Activated CD4-positive, alpha-beta memory T cell treated with anti-CD3 and anti-CD28 coated beads, Interleukin-2, amount 10 ng/mL, durations not matched to agents 7 days and 5 days (primary cell): ENCODE measurements around the gene RPL7A. TPM values are rescaled to one million over a fixed set of nuclear protein-coding genes. Genes with fewer than 3 reads are reported as not detected.

ENCODE experiments used
- CTCF ChIA-PET: fragments of 350-600 bp; sonication (Branson Sonifier 250); formaldehyde crosslinking; loops from one replicate; lab custom pipeline; 2021; ENCODE audit warnings: antibody characterized with exemption, inconsistent platforms; lab: Charles Lee
- POLR2A ChIA-PET: fragments of 350-600 bp; sonication (Branson Sonifier 250); formaldehyde crosslinking; loops from one replicate; lab custom pipeline; 2021; ENCODE audit warnings: antibody characterized with exemption; lab: Charles Lee
- DNase-seq: peaks from one replicate; pipeline ENCODE4 v3.0.0-alpha.2; 2020
- H3K27ac Mint-ChIP-seq: one replicate; pipeline ENCODE4 v1.8.0; 2021; ENCODE audit warnings: mild to moderate bottlenecking, mixed read lengths
- H3K27me3 Mint-ChIP-seq: one replicate; pipeline ENCODE4 v1.8.0; 2021; ENCODE audit warnings: mixed read lengths
- H3K36me3 Mint-ChIP-seq: one replicate; pipeline ENCODE4 v1.8.0; 2021; ENCODE audit warnings: low read depth, mixed read lengths
- H3K4me1 Mint-ChIP-seq: one replicate; pipeline ENCODE4 v1.8.0; 2021; ENCODE audit warnings: mixed read lengths
- H3K4me3 Mint-ChIP-seq: one replicate; pipeline ENCODE4 v1.8.0; 2021; ENCODE audit warnings: mild to moderate bottlenecking, mixed read lengths
- H3K9me3 Mint-ChIP-seq: one replicate; pipeline ENCODE4 v1.8.0; 2021; ENCODE audit warnings: mixed read lengths
- total RNA-seq, 2 experiments: library from RNA; stranded (reverse); gene quantifications; one replicate each; pipeline ENCODE4 v1.2.3, GENCODE V29; 2021

Gene RPL7A
- total RNA-seq, 2 experiments from 2014 or later: 1,627 to 1,632 TPM

DNA sequence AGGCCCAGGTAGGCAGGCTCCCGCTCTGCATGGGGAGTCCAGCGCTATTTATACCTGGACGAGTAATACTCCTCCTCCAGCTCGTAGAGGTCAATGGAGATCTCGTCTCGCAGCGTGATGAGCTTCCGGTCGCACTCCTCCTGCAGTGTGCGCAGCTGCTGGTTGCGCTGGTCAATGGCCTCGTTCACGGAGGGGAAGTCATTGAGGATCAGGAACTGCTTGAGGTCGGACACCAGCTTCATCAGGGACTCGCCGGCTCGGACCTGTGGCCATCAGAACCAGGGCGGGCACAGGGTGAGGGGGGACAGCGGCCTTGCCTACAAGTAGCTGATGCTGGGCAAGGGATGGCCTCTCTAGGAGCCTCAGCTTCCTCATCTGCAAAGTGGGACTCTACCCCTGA lies 3.9 kb upstream of the RPL7A start:
- Mint-ChIP-seq H3K4me3 (no peak overlapping the region), H3K27me3 (no peaks in the 10 kb centered on the region), H3K9me3 (no peaks in the 10 kb centered on the region), H3K4me1 (peaks cover 49% of the 10 kb centered on the region), H3K36me3 (peaks cover 53% of the 10 kb centered on the region), H3K27ac (no peak overlapping the region)
- ChIA-PET CTCF (no interaction called here), POLR2A (interaction anchor here (1.4 to 14.2 kb wide), 2 partner anchors 12 to 31 kb away, joined by 4 to 397 read pairs; partner anchors contain the start of genes STKLD1, SURF1, SURF2 and SURF4)
- no peak for DNase-seq

DNA sequence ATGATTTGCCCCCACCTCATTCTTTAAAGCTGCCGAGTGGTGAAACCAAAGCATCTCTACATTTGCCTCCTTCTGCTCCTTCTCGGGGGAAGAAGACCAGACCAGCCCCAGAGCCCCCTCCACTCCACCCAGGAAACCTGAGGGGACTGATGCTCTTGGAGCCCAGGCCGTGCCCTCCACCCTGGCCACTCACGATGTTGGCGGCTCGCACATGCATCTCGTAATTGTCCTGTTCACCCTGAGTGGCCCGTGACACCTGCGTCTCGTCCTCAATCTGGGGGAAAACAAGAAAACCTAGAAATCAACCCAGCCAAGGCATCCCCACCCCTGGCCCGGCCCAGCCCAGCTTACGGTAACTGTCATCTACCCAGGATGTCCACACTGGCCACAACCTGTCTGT lies 3.0 kb upstream of the RPL7A start:
- no peaks in the 10 kb centered on the region for H3K9me3 Mint-ChIP-seq
- no peak overlapping the region for H3K4me3 Mint-ChIP-seq
- H3K4me1 Mint-ChIP-seq: peaks cover 51% of the 10 kb centered on the region
- DNase-seq: no peak
- peaks cover 53% of the 10 kb centered on the region for H3K36me3 Mint-ChIP-seq
- CTCF ChIA-PET: no interaction called here
- H3K27ac Mint-ChIP-seq: no peak overlapping the region
- POLR2A ChIA-PET: interaction anchor here (14.2 kb wide), 1 partner anchor 30 kb away, joined by 397 read pairs; the partner anchor contains the start of genes STKLD1 and SURF4
- H3K27me3 Mint-ChIP-seq: no peaks in the 10 kb centered on the region

GRCh38 chr9:133345596-133345995 lies 2.4 kb upstream of the RPL7A start:
- ChIA-PET POLR2A (interaction anchor here (14.2 kb wide), 1 partner anchor 29 kb away, joined by 397 read pairs; the partner anchor contains the start of genes STKLD1 and SURF4), CTCF (no interaction called here)
- Mint-ChIP-seq H3K27ac (no peak overlapping the region), H3K9me3 (no peaks in the 10 kb centered on the region), H3K36me3 (peaks cover 53% of the 10 kb centered on the region), H3K4me3 (no peak overlapping the region), H3K27me3 (no peaks in the 10 kb centered on the region), H3K4me1 (peaks cover 51% of the 10 kb centered on the region)
- DNase-seq: no peak

DNA sequence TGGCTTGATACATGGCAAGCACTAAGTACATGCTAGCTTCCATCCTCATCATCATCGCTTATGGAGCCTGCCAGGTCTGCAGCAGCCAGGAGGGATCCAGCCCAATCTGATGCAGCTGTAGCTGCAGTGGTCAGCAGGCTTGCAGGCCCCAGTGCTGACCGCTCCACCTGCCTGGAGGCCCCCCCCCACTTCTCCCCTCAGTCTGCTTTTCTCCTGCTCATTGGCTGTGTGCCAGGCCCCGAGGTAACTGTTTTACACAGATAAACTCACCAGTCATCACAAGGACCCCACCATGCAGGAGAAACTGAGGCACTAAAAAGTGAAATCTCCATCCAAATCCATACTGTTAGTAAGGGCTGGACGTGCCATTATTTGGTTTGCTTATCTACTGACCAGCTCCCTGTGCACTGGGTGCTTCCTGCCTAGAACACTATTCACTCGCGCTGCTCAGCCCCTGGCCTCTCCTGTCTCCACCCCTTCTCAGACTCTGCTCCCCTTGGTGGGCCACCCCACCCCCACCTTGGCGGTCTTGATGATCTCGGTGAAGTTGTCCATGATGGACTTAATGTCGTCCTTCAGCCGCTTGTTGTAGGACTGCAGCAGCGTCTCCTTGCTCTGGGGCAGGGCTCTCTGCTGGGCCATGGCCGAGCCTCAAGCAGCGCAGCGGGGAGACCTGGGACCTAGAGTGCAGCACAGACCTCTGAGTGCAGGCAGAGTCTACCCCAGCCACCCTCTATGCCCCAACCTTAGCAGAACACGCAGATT lies 1.8 kb upstream of the RPL7A start:
- POLR2A ChIA-PET: interaction anchor here (4.2 to 14.2 kb wide), 2 partner anchors 12 to 29 kb away, joined by 31 to 397 read pairs; partner anchors contain the start of genes STKLD1, SURF4 and SURF6
- Mint-ChIP-seq H3K36me3 (peaks cover 56% of the 10 kb centered on the region), H3K4me1 (peaks cover 49% of the 10 kb centered on the region), H3K9me3 (no peaks in the 10 kb centered on the region), H3K27ac (peak overlapping the region; percentile 82), H3K27me3 (no peaks in the 10 kb centered on the region), H3K4me3 (peak overlapping the region; percentile 95)
- CTCF ChIA-PET: interaction anchor here (0.9 kb wide), 1 partner anchor 25 kb away, joined by 3 read pairs; no protein-coding TSS in a partner anchor
- DNase-seq: no peak

DNA sequence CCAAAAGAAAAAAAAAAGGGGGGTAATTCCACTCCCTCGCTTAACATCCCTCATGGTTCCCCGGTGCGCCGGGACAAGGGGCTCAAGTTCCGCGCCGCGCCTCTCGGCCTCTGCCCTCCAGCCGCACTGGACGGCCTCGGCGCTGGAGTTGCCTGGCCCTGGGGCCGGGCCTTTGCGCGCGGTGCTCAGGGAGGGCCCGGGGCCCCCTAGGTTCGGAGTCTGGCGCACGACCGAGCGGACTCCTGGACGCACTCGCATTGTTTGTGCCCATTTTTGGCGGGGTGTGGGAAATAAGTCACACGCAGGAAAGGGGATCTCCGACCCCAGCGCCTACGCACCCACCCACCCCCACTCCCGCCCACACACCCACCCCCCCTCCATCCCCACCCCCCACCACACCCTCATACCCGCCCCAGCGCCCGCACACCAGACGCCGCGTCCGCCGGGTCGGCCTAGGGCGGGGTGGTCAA lies 468 bp upstream of the RPL7A start:
- ChIA-PET CTCF (interaction anchor here (1.0 to 3.3 kb wide), 6 partner anchors 13 to 161 kb away, joined by 3 to 22 read pairs (median 8); no protein-coding TSS in a partner anchor), POLR2A (interaction anchor here (0.6 to 14.2 kb wide), 18 partner anchors 8 to 317 kb away, joined by 3 to 397 read pairs (median 5); partner anchors contain the start of genes CACFD1, GTF3C5, REXO4 and SLC2A6)
- no peaks in the 10 kb centered on the region for H3K27me3 Mint-ChIP-seq
- H3K4me1 Mint-ChIP-seq: peaks cover 54% of the 10 kb centered on the region
- peak overlapping the region; percentile 86 for H3K27ac Mint-ChIP-seq
- H3K4me3 Mint-ChIP-seq: peak overlapping the region; percentile 95
- DNase-seq: peak; percentile 41
- peaks cover 66% of the 10 kb centered on the region for H3K36me3 Mint-ChIP-seq
- no peaks in the 10 kb centered on the region for H3K9me3 Mint-ChIP-seq

DNA sequence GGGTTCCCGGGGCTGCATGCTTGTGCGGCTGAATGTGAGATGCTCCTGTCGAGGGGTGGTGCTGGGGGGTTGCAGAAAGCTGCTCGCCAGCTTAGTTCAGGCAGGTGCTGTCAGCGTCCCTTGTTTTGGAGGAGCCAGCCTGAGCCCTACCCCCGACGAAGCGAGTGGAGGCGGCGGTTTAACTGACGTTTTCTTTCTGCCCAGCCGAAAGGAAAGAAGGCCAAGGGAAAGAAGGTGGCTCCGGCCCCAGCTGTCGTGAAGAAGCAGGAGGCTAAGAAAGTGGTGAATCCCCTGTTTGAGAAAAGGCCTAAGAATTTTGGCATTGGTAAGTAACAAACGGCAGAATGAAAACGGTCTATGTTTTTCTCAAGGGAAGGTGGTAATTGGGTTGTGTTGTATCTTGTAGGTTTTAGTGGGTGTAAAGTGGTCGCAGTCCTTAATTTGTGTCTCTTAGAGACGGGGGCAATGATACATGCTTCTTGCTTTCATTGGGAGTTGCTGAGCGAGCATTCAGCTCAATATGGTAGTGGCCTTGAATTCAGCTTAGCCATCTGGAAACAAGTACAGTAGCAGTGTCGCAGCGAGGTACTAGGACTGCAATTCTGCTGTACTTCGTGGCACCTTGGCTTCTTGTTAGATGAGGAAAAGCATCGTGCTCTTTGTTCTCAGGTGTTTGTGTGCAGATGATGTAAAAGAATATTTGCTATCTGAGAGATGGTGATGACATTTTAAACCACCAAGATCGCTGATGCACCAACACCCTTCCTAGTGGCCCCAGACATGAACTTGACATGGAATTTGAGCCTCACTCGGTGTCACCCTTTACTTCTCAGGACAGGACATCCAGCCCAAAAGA lies 928 bp downstream of the RPL7A start:
- Mint-ChIP-seq H3K36me3 (peaks cover 68% of the 10 kb centered on the region), H3K27ac (peak overlapping the region; percentile 86), H3K4me1 (peaks cover 56% of the 10 kb centered on the region), H3K4me3 (peak overlapping the region; percentile 95), H3K27me3 (no peaks in the 10 kb centered on the region), H3K9me3 (no peaks in the 10 kb centered on the region)
- ChIA-PET CTCF (interaction anchor here (0.7 to 3.3 kb wide), 7 partner anchors 8 to 163 kb away, joined by 3 to 22 read pairs (median 7); partner anchors contain the start of genes SURF1 and SURF2), POLR2A (interaction anchor here (1.1 to 14.2 kb wide), 12 partner anchors 8 to 318 kb away, joined by 3 to 397 read pairs (median 13); partner anchors contain the start of genes GTF3C5, REXO4, STKLD1 and SURF1)
- no peak for DNase-seq

DNA sequence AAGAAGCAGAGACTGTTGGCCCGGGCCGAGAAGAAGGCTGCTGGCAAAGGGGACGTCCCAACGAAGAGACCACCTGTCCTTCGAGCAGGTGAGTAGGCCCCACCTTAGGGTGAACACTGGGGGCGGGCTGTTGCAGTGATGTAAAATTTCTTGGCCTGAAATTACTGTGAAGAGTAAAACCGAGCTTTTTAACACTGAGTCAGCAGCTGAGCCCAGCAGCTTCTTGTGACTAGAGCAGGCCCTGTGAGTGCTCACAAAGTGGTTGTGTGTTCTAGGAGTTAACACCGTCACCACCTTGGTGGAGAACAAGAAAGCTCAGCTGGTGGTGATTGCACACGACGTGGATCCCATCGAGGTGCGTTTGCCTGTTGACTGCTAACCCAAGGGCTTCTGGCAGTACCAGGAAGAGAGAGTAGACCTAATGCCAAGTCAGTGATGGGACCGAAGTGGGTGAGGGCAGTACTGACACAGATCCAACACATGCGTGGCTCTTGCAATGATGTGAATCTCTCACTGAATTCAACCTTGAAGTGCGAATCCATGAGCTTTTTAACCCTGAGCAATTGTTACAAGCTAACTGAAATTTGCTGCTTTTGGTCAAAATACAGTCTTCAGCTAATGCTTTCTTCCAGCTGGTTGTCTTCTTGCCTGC lies 2.1 kb downstream of the RPL7A start:
- H3K9me3 Mint-ChIP-seq: no peaks in the 10 kb centered on the region
- no peak for DNase-seq
- H3K4me3 Mint-ChIP-seq: peak overlapping the region; percentile 95
- no peaks in the 10 kb centered on the region for H3K27me3 Mint-ChIP-seq
- peaks cover 61% of the 10 kb centered on the region for H3K4me1 Mint-ChIP-seq
- H3K36me3 Mint-ChIP-seq: peaks cover 63% of the 10 kb centered on the region
- ChIA-PET POLR2A (interaction anchor here (0.6 to 14.2 kb wide), 10 partner anchors 7 to 319 kb away, joined by 3 to 397 read pairs (median 9); partner anchors contain the start of genes GTF3C5, STKLD1, SURF4 and SURF6), CTCF (interaction anchor here (1.0 to 3.3 kb wide), 7 partner anchors 8 to 206 kb away, joined by 3 to 24 read pairs (median 4); no protein-coding TSS in a partner anchor)
- peak overlapping the region; percentile 86 for H3K27ac Mint-ChIP-seq

GRCh38 chr9:133351526-133351907 lies 3.5 kb downstream of the RPL7A start:
- ChIA-PET POLR2A (interaction anchor here (1.3 to 14.2 kb wide), 4 partner anchors 9 to 23 kb away, joined by 3 to 397 read pairs (median 15); partner anchors contain the start of genes STKLD1 and SURF4), CTCF (interaction anchor here (0.8 to 2.7 kb wide), 5 partner anchors 10 to 229 kb away, joined by 3 to 24 read pairs (median 4); no protein-coding TSS in a partner anchor)
- peaks cover 56% of the 10 kb centered on the region for H3K36me3 Mint-ChIP-seq
- H3K4me3 Mint-ChIP-seq: no peak overlapping the region
- H3K4me1 Mint-ChIP-seq: peaks cover 59% of the 10 kb centered on the region
- H3K9me3 Mint-ChIP-seq: no peaks in the 10 kb centered on the region
- no peak overlapping the region for H3K27ac Mint-ChIP-seq
- no peak for DNase-seq
- H3K27me3 Mint-ChIP-seq: no peaks in the 10 kb centered on the region

DNA sequence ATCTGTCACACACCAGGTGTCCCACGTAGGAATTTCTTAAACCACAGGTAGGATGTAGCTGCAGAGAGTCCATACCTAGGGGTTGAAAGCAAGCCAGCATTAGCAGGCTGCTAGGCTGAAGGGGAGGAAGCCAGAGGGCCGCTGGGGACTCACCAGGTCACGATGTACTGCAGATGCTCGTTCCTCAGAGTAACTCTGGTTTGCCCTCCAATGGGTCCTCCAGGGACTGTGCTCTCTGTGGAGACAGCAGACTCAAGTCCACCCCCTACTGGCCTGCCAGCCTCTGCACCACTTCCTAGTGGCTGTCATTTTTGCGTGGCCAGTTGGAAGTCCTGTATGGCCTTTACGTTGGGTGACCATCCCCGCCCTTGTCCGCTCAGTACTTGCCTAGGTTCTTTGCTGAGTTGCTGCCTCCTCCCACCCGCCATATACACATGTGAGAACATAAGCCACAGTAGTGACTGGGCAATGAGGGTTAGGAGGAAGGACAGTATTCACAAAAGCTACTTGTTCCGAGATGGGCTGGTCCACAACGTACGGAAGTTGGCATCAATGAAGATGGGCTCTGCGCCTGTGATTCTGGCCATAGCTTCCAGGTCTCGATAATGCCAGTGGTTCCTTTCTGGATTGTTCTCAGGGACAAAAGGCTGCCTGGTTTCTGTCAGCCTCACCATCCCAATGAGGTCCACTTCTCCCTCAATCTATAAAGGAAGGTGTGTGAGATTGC lies 4.1 kb downstream of the RPL7A start:
- POLR2A ChIA-PET: interaction anchor here (1.3 to 14.2 kb wide), 4 partner anchors 9 to 23 kb away, joined by 3 to 397 read pairs (median 15); partner anchors contain the start of genes STKLD1 and SURF4
- Mint-ChIP-seq H3K36me3 (peaks cover 56% of the 10 kb centered on the region), H3K27ac (peak overlapping the region; percentile 4), H3K9me3 (no peaks in the 10 kb centered on the region), H3K4me1 (peaks cover 55% of the 10 kb centered on the region), H3K27me3 (no peaks in the 10 kb centered on the region), H3K4me3 (no peak overlapping the region)
- CTCF ChIA-PET: interaction anchor here (1.4 to 2.7 kb wide), 3 partner anchors 10 to 165 kb away, joined by 4 to 24 read pairs (median 7); no protein-coding TSS in a partner anchor
- peak; percentile 61 for DNase-seq

GRCh38 chr9:133352635-133353340 lies 4.8 kb downstream of the RPL7A start:
- POLR2A ChIA-PET: interaction anchor here (1.9 to 14.2 kb wide), 4 partner anchors 11 to 22 kb away, joined by 6 to 397 read pairs (median 146); partner anchors contain the start of genes STKLD1 and SURF4
- Mint-ChIP-seq H3K36me3 (peaks cover 56% of the 10 kb centered on the region), H3K4me1 (peaks cover 60% of the 10 kb centered on the region)

More at GRCh38 chr9:133352635-133353340, 4.8 kb downstream of the RPL7A start:
- CTCF ChIA-PET: interaction anchor here (5.9 kb wide), 1 partner anchor 20 kb away, joined by 59 read pairs; no protein-coding TSS in a partner anchor
- Mint-ChIP-seq H3K27me3 (no peaks in the 10 kb centered on the region), H3K27ac (peak overlapping the region; percentile 33), H3K9me3 (no peaks in the 10 kb centered on the region), H3K4me3 (no peak overlapping the region)
- no peak for DNase-seq
